ENCODE data around the gene LEUTX.
A peak's percentile ranks its signal among the peaks of the same experiment; 100 is the strongest.

LEUTX gene

GRCh38 chr19:39824143-39825092, 45.8 kb downstream of the LEUTX start:
- peak; percentile 93 for DNase-seq (ENCODE audit: low read depth, low spot score)

- DNase-seq (ENCODE audit: low read depth, low spot score), result no peak
Measured at GRCh38 chr19:39825093-39825463, 46.4 kb downstream of the LEUTX start.

GRCh38 chr19:39825531-39826076, 47.0 kb downstream of the LEUTX start:
- no peak for DNase-seq (ENCODE audit: low read depth, low spot score)

- DNase-seq (ENCODE audit: low read depth, low spot score), result no peak
Measured at GRCh38 chr19:39826311-39826945, 47.8 kb downstream of the LEUTX start.

- no peak for DNase-seq (ENCODE audit: low read depth, low spot score)
Measured at GRCh38 chr19:39827216-39827615, 48.6 kb downstream of the LEUTX start.

GRCh38 chr19:39828015-39828653, 49.5 kb downstream of the LEUTX start:
- DNase-seq (ENCODE audit: low read depth, low spot score), result no peak

- DNase-seq (ENCODE audit: low read depth, low spot score), result no peak
Measured at GRCh38 chr19:39828654-39829032, 50.0 kb downstream of the LEUTX start.

GRCh38 chr19:39829702-39830275, 51.1 kb downstream of the LEUTX start:
- DNase-seq (ENCODE audit: low read depth, low spot score), result no peak

- DNase-seq (ENCODE audit: low read depth, low spot score), result no peak
Measured at GRCh38 chr19:39830406-39830805, 51.8 kb downstream of the LEUTX start.

- DNase-seq (ENCODE audit: low read depth, low spot score), result no peak
Measured at GRCh38 chr19:39830847-39831246, 52.2 kb downstream of the LEUTX start.

GRCh38 chr19:39831679-39832078, 53.0 kb downstream of the LEUTX start:
- DNase-seq (ENCODE audit: low read depth, low spot score), result no peak

- DNase-seq (ENCODE audit: low read depth, low spot score), result no peak
Measured at GRCh38 chr19:39832341-39833083, 53.9 kb downstream of the LEUTX start.

- DNase-seq (ENCODE audit: low read depth, low spot score), result no peak
Measured at GRCh38 chr19:39833160-39833463, 54.5 kb downstream of the LEUTX start.

- DNase-seq (ENCODE audit: low read depth, low spot score), result peak; percentile 97
Measured at GRCh38 chr19:39833464-39834286, 55.0 kb downstream of the LEUTX start, which contains the start of gene DYRK1B. Gene DYRK1B, minus strand, starts transcription at chr19:39834162. Its CDS starts 2,295 bp downstream, at chr19:39831867.

GRCh38 chr19:39834287-39834841, 55.7 kb downstream of the LEUTX start:
- no peak for DNase-seq (ENCODE audit: low read depth, low spot score)

All from ELF-1 (cell line).